ENCODE measurements around the gene CHRNA10. TPM values are rescaled to one million over a fixed set of nuclear protein-coding genes. Genes with fewer than 3 reads are reported as not detected.

CHRNA10 gene
- total RNA-seq, 1 experiment from 2014 or later, result 3.0 TPM

DNA sequence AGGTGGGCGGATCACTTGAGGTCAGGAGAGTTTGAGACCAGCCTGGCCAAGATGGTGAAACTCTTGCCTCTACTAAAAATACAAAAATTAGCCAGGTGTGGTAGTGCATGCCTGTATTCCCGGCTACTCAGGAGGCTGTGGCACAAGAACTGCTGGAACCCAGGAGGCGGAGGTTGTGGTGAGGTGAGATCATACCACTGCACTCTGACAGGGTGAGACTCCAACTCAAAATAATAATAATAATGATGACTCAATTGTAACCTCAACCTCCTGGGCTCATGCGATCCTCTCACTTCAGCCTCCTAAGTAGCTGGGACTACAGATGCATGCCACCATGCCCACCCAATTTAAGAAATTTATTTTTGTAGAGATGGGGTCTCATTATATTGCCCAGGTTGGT is 15.6 kb upstream of the CHRNA10 start (continued):
- TF ChIP-seq JUND (IDR thresholded peaks at IDR 0.05), result no peak
- no peak for TF ChIP-seq ZNF274 (IDR thresholded peaks at IDR 0.05; ENCODE audit: low read depth, low read length)

DNA sequence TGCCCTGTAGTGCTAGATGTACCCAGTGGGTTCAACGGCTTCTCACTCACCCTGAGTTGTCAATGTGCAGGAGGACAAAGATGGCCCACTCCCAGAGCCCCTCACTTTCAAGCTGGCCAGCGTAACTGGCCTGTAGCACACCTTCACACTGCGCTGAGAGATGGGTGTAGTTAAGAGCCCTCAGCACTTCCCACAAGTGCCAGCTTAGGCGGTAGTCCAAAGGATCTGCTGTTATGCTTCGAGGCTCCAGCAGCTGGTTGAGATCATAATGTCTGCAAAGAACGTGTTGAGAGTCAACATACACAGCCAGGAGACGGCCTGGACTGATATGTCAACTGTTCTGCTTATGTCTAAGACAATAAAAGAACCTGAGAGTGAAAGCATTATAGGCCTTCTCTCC is 14.7 kb upstream of the CHRNA10 start:
- ATAC-seq (no peak), DNase-seq (ENCODE audit: low read depth, low spot score) (no peak)
- H3K9me3 ChIP-seq (ENCODE audit: control insufficient read depth in 1 of 2, insufficient read depth in 1 of 2, low read depth in 1 of 2, low read length in 2 of 2), result no peaks in the 10 kb centered on the region
- H3K27me3 ChIP-seq (ENCODE audit: insufficient read depth, low read length), result no peaks in the 10 kb centered on the region
- RAD21 ChIA-PET (ENCODE audit: low non-redundant PET in 1 of 2, low total read pairs in 2 of 2, uncharacterized antibody in 2 of 2, unreplicated experiment in 2 of 2), result no interaction called here
- TF ChIP-seq EGR1 (IDR thresholded peaks at IDR 0.05; ENCODE audit: low read depth) (no peak), CEBPB (IDR thresholded peaks at IDR 0.05; ENCODE audit: low read depth) (no peak), EZH2phosphoT487 (IDR thresholded peaks at IDR 0.05; ENCODE audit: borderline replicate concordance) (no peak), JUND (IDR thresholded peaks at IDR 0.05) (no peak), FOSL1 (IDR thresholded peaks at IDR 0.05; ENCODE audit: low read depth) (no peak), RAD21 (IDR thresholded peaks at IDR 0.05; ENCODE audit: low read depth) (no peak), ZFX (IDR thresholded peaks at IDR 0.05) (no peak), POLR2A (IDR thresholded peaks at IDR 0.05; ENCODE audit: borderline replicate concordance, extremely low read depth, insufficient read depth, insufficient read length) (no peak), CBX3 (IDR thresholded peaks at IDR 0.05; ENCODE audit: low read depth) (no peak), SP1 (IDR thresholded peaks at IDR 0.05; ENCODE audit: low read depth) (no peak), EZH2 (IDR thresholded peaks at IDR 0.05) (no peak), YY1 (IDR thresholded peaks at IDR 0.05; ENCODE audit: extremely low read depth, insufficient replicate concordance, low read depth, low read length) (no peak), POLR2AphosphoS5 (IDR thresholded peaks at IDR 0.05; ENCODE audit: low read depth, low read length) (no peak), SIN3A (IDR thresholded peaks at IDR 0.05; ENCODE audit: low read depth) (no peak), SRF (IDR thresholded peaks at IDR 0.05; ENCODE audit: low read depth) (no peak)
- TF ChIP-seq, protein P1, sequence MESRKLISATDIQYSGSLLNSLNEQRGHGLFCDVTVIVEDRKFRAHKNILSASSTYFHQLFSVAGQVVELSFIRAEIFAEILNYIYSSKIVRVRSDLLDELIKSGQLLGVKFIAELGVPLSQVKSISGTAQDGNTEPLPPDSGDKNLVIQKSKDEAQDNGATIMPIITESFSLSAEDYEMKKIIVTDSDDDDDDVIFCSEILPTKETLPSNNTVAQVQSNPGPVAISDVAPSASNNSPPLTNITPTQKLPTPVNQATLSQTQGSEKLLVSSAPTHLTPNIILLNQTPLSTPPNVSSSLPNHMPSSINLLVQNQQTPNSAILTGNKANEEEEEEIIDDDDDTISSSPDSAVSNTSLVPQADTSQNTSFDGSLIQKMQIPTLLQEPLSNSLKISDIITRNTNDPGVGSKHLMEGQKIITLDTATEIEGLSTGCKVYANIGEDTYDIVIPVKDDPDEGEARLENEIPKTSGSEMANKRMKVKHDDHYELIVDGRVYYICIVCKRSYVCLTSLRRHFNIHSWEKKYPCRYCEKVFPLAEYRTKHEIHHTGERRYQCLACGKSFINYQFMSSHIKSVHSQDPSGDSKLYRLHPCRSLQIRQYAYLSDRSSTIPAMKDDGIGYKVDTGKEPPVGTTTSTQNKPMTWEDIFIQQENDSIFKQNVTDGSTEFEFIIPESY (IDR thresholded peaks at IDR 0.05; ENCODE audit: extremely low read depth, insufficient replicate concordance, low read length), result no peak
- TF ChIP-seq, protein P2, sequence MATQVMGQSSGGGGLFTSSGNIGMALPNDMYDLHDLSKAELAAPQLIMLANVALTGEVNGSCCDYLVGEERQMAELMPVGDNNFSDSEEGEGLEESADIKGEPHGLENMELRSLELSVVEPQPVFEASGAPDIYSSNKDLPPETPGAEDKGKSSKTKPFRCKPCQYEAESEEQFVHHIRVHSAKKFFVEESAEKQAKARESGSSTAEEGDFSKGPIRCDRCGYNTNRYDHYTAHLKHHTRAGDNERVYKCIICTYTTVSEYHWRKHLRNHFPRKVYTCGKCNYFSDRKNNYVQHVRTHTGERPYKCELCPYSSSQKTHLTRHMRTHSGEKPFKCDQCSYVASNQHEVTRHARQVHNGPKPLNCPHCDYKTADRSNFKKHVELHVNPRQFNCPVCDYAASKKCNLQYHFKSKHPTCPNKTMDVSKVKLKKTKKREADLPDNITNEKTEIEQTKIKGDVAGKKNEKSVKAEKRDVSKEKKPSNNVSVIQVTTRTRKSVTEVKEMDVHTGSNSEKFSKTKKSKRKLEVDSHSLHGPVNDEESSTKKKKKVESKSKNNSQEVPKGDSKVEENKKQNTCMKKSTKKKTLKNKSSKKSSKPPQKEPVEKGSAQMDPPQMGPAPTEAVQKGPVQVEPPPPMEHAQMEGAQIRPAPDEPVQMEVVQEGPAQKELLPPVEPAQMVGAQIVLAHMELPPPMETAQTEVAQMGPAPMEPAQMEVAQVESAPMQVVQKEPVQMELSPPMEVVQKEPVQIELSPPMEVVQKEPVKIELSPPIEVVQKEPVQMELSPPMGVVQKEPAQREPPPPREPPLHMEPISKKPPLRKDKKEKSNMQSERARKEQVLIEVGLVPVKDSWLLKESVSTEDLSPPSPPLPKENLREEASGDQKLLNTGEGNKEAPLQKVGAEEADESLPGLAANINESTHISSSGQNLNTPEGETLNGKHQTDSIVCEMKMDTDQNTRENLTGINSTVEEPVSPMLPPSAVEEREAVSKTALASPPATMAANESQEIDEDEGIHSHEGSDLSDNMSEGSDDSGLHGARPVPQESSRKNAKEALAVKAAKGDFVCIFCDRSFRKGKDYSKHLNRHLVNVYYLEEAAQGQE (IDR thresholded peaks at IDR 0.05; ENCODE audit: low read depth), result no peak
- TF ChIP-seq, protein P3, sequence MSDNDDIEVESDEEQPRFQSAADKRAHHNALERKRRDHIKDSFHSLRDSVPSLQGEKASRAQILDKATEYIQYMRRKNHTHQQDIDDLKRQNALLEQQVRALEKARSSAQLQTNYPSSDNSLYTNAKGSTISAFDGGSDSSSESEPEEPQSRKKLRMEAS (IDR thresholded peaks at IDR 0.05), result no peak
- no peak overlapping the region for H3K27ac ChIP-seq (ENCODE audit: low read depth, low read length)
- POLR2A ChIA-PET, result no interaction called here
- H3K4me3 ChIP-seq (replicated peaks in 1 of 2; ENCODE audit: low read depth in 1 of 2, low read length in 2 of 2), result no peak overlapping the region
- CTCF ChIA-PET, result no interaction called here
- no peak overlapping the region for H3K9ac ChIP-seq (ENCODE audit: low read length)
- no TSS peak for BruUV-seq (replicated peaks)
- no peak overlapping the region for H3K4me2 ChIP-seq (ENCODE audit: low read length)
- intact Hi-C loops (cut with micrococcal nuclease), result no loop called here
- H3K79me2 ChIP-seq (ENCODE audit: insufficient read depth, low read length), result peaks cover 7% of the 10 kb centered on the region; the same call in 1 of the 2 replicates
- peaks cover 57 to 58% of the 10 kb centered on the region in 2 experiments for H3K36me3 ChIP-seq (ENCODE audit: control insufficient read depth in 1 of 2, insufficient read depth in 2 of 2, low read length in 2 of 2)
- H3K9me2 ChIP-seq (ENCODE audit: insufficient read depth), result no peaks in the 10 kb centered on the region
- H3K4me1 ChIP-seq (ENCODE audit: control insufficient read depth in 1 of 2, insufficient read depth in 2 of 2, low read length in 2 of 2), result no peaks in the 10 kb centered on the region
- H4K20me1 ChIP-seq (ENCODE audit: insufficient read depth), result no peaks in the 10 kb centered on the region
- no peak overlapping the region for H2AFZ ChIP-seq (ENCODE audit: low read depth, low read length, poor library complexity, severe bottlenecking)

Measured in HCT116 (cell line).